LNCAP (cell line): ENCODE measurements around the gene NUDT15.

Experiments
- TF ChIP-seq, protein P1 (sequence below): fragments of 450-650 bp; IDR thresholded peaks from 2 replicates; pipeline ENCODE4 v1.5.1; 2017; ENCODE audit warnings: mild to moderate bottlenecking

Gene NUDT15

DNA sequence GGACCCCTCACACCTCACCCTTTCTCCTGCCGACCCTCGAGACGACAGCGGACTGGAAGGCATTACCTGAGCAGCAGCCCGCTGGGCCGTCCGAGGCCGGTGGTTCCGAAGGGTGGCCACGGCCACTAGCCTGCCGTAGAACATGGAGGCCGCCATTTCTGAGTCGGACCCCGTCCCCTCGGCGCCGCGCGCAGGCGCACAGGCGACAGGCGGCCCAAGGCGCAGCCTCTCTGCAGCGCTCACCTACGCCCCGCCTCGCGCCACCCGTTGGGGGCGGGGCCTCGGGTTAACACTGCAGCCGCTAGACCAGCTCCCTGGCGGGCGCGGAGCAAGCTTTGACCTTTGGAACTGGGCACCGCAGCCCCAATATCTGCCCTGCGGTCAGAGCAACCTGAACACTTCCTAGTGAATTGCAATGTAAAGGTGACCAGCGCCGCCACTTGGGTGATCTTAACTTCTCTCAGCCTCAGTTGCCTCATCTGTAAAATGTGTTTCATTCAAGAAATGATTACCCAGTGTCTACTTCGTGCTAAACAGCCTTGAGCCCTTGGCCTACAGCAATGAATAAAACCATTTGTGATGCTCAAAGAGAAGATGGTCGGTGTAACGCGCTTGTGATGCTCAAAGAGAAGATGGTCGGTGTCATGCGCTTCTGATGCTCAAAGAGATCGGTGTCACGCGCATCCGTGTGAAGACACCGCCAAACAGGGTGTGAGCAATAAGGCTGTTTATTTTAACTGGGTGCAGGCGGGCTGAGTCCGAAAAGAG, 36.2 kb upstream of the NUDT15 start, which contains the start of gene SUCLA2:
Gene SUCLA2, minus strand, starts transcription at position 160 of the 768 bp plus-strand sequence. Its CDS starts 4 bp downstream, at position 156.
- TF ChIP-seq, protein P1, sequence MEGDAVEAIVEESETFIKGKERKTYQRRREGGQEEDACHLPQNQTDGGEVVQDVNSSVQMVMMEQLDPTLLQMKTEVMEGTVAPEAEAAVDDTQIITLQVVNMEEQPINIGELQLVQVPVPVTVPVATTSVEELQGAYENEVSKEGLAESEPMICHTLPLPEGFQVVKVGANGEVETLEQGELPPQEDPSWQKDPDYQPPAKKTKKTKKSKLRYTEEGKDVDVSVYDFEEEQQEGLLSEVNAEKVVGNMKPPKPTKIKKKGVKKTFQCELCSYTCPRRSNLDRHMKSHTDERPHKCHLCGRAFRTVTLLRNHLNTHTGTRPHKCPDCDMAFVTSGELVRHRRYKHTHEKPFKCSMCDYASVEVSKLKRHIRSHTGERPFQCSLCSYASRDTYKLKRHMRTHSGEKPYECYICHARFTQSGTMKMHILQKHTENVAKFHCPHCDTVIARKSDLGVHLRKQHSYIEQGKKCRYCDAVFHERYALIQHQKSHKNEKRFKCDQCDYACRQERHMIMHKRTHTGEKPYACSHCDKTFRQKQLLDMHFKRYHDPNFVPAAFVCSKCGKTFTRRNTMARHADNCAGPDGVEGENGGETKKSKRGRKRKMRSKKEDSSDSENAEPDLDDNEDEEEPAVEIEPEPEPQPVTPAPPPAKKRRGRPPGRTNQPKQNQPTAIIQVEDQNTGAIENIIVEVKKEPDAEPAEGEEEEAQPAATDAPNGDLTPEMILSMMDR, result no peak

DNA sequence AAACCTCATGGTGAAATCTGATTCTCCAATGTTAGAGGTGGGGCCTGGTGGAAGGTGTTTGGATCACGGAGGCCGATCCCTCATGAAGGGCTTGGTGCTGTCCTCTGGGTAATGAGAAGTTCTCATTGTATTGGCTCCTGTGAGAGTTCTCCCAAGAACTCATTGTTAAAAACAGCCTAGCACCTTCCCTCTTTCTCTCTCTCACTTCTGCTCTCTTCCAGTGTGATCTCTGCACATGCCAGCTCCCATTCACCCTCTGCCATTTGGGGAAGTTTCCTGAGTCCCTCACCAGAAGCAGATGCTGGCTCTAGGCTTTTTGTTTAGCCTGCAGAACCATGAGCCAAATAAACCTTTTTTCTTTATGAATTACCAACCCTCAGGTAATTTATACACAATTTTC, 33.3 kb upstream of the NUDT15 start:
- TF ChIP-seq, protein P1, result no peak

DNA sequence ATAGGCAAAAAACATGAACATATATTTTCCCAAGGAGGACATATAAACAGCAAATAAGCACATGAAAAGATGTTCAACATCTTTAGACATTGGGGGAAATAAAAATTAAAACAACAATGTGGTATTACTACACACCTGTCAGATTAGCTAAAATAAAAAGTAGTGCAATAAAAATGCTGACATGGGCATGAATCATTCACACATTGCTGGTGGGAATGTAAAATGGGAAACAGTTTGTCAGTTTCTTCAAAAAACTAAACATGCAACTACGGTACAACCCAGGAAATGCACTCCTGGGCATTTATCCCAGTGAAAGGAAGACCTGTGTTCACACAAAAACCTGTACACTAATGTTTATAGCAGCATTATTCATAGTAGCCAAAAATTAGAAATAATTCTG, 31.1 kb upstream of the NUDT15 start:
- TF ChIP-seq, protein P1, result no peak

DNA sequence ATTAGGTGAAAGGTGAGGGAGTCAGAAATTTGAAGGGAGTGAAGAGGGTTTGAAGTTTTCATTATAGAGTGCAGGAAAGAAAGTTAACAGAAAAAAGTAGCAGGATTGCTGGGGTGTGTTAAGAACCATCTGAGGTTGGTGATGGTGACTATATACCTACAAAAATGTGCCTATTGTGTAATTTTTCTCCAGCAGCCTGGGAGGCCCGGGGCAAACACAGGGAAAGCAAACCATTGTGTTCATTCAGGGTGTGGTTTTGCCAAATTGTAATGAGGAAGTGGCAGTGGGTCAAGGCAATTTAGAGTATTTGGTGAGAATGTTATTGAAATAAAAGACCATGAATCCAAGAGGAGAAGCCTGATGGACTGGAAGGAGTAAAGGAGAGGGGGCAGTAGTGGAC, 28.2 kb upstream of the NUDT15 start:
- TF ChIP-seq, protein P1, result no peak

DNA sequence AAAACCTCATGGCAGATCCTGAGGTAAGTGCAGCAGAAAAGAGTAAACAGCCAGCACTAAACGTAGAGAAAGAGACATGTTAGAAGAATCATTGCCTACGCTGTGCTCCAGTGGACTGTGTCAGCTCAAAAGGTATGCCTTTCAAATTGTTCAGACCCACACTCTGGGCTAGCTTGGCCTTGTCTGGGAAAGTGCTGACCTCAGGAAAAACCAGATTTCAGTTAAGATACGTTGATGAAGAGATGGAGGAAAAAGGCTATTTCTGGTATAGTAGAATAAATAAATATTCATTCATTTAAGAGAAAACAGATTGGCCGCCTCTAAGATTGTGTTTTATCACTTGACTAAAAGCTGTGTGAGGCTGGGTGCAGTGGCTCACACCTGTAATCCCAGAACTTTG, 26.8 kb upstream of the NUDT15 start:
- TF ChIP-seq, protein P1, result no peak

DNA sequence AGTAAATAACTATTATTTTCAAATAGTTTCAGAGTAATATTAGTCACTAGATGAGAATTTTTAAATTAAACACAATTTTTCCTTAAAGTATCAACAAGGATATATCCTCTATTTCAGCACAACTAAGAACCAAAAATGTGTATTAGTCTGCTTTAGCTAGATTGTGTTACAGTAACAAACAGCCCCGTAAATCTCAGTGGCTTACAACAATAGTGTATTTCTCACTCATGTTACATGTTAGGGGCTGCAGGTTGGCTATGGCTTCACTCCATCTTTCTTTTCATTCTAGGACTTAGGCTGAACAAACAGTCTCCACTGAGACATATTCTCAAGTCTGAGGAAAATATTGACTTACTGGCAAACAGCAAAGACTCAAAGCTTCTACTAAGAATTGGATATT, 24.9 kb upstream of the NUDT15 start:
- TF ChIP-seq, protein P1, result no peak

DNA sequence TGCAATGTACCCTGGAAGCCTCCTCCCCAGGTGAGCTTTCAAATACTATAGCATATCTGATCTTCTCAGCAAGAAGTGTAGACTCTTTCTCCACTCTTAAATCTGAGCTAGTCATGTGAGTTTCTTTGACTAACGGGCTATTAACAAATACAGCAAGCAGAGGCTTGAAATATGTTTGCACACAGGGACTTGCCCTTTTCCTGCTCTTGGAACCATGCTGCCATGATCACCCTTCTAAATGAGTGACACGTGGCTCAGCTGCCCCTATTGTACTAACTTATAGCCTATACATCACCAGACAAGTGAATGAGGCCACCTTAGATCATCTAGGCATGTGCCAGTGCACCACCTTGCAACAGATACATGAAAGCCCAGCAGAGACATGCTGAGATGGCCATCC, 23.2 kb upstream of the NUDT15 start:
- TF ChIP-seq, protein P1, result no peak
